Neuronal stem cell (in vitro differentiated cells): ENCODE results near the gene CFAP206.

Experiments used
- DNase-seq: peaks from one replicate; pipeline ENCODE4 v3.0.0-alpha.2; 2013; ENCODE audit warnings: low spot score
- H2AFZ ChIP-seq: one replicate; pipeline ENCODE4 v1.6.1; 2013; ENCODE audit warnings: mild to moderate bottlenecking, low read length, inconsistent platforms
- H2AK5ac ChIP-seq: 2 replicates; pipeline ENCODE4 v1.6.1; 2013; ENCODE audit warnings: low read depth, mild to moderate bottlenecking, inconsistent platforms, low read length, moderate library complexity, mixed read lengths
- H2BK120ac ChIP-seq: 2 replicates; pipeline ENCODE4 v1.6.1; 2013; ENCODE audit warnings: low read depth, mild to moderate bottlenecking, inconsistent platforms, low read length, moderate library complexity, mixed read lengths
- H2BK12ac ChIP-seq: one replicate; pipeline ENCODE4 v1.6.1; 2013; ENCODE audit warnings: low read length, inconsistent platforms
- H2BK15ac ChIP-seq: 2 replicates; pipeline ENCODE4 v1.6.1; 2013; ENCODE audit warnings: mild to moderate bottlenecking, low read length, inconsistent platforms, mixed read lengths
- H2BK5ac ChIP-seq: one replicate; pipeline ENCODE4 v1.6.1; 2013; ENCODE audit warnings: inconsistent platforms, mild to moderate bottlenecking, low read length, moderate library complexity
- H3K14ac ChIP-seq: one replicate; pipeline ENCODE4 v1.6.1; 2013; ENCODE audit warnings: low read length, inconsistent platforms
- H3K18ac ChIP-seq: 2 replicates; pipeline ENCODE4 v1.6.1; 2013; ENCODE audit warnings: low read length, inconsistent platforms
- H3K23ac ChIP-seq: 2 replicates; pipeline ENCODE4 v1.6.1; 2013; ENCODE audit warnings: low read depth, mild to moderate bottlenecking, mixed read lengths, low read length, inconsistent platforms; ENCODE audit not compliant: poor library complexity
- H3K27ac ChIP-seq: replicated peaks from 3 replicates; pipeline ENCODE4 v1.5.1; 2013; ENCODE audit warnings: low read length, inconsistent platforms
- H3K27me3 ChIP-seq, 3 experiments: 2 replicates each; pipeline ENCODE4 v1.6.1; 2013; ENCODE audit warnings: low read length in 3 of 3, mild to moderate bottlenecking in 2 of 3, inconsistent platforms in 1 of 3, low read depth in 1 of 3, mixed read lengths in 1 of 3, moderate library complexity in 1 of 3; ENCODE audit not compliant: control insufficient read depth in 3 of 3, insufficient read depth in 3 of 3
- H3K36me3 ChIP-seq, 2 donors: replicated peaks in 1 of 2; 2 replicates each; pipeline ENCODE4 v1.6.1; 2013; ENCODE audit warnings: low read length in 2 of 2; ENCODE audit not compliant: control insufficient read depth in 2 of 2, insufficient read depth in 2 of 2
- H3K4ac ChIP-seq: 2 replicates; pipeline ENCODE4 v1.6.1; 2013; ENCODE audit warnings: inconsistent platforms, mild to moderate bottlenecking, low read length, moderate library complexity
- H3K4me1 ChIP-seq, 2 donors: 1 replicate in 1 of 2; 2 replicates in 1 of 2; pipeline ENCODE4 v1.6.1; 2013; ENCODE audit warnings: low read length in 2 of 2, low read depth in 1 of 2; ENCODE audit not compliant: control insufficient read depth in 2 of 2, insufficient read depth in 1 of 2
- H3K4me2 ChIP-seq: one replicate; pipeline ENCODE4 v1.6.1; 2013; ENCODE audit warnings: mild to moderate bottlenecking, low read length, inconsistent platforms; ENCODE audit not compliant: insufficient read depth, poor library complexity, severe bottlenecking
- H3K4me3 ChIP-seq, 2 donors: 2 replicates each; pipeline ENCODE4 v1.5.1; 2013; ENCODE audit warnings: low read length in 2 of 2, mild to moderate bottlenecking in 2 of 2, inconsistent platforms in 1 of 2, moderate library complexity in 1 of 2
- H3K79me1 ChIP-seq: one replicate; pipeline ENCODE4 v1.6.1; 2013; ENCODE audit warnings: low read depth, mild to moderate bottlenecking, inconsistent platforms, low read length, moderate library complexity
- H3K9ac ChIP-seq: one replicate; pipeline ENCODE4 v1.6.1; 2013; ENCODE audit warnings: mild to moderate bottlenecking, low read depth, low read length, inconsistent platforms; ENCODE audit not compliant: poor library complexity
- H3K9me3 ChIP-seq, 2 donors: replicated peaks in 1 of 2; 2 replicates each; pipeline versions ENCODE3 to v1.6.1; 2013; ENCODE audit warnings: low read length in 2 of 2, mild to moderate bottlenecking in 2 of 2, inconsistent platforms in 1 of 2, low read depth in 1 of 2, mixed read lengths in 1 of 2, moderate library complexity in 1 of 2; ENCODE audit not compliant: control insufficient read depth in 2 of 2, insufficient read depth in 1 of 2
- H4K8ac ChIP-seq: one replicate; pipeline ENCODE4 v1.6.1; 2013; ENCODE audit warnings: low read depth, mild to moderate bottlenecking, inconsistent platforms, low read length, moderate library complexity
- H4K91ac ChIP-seq: one replicate; pipeline ENCODE4 v1.6.1; 2013; ENCODE audit warnings: low read length, low read depth, mild to moderate bottlenecking, inconsistent platforms; ENCODE audit not compliant: poor library complexity
- WGBS, 2 donors: extraction: QIAGEN DNeasy Blood & Tissue Kit; methylation state at CpG; one replicate each; pipeline ENCODE4 v1.1.7; 2013; ENCODE audit warnings: missing lambda C conversion rate in 2 of 2, mixed read lengths in 1 of 2; ENCODE audit not compliant: insufficient read length in 2 of 2, insufficient replicate concordance in 1 of 2; ENCODE audit errors: extremely low coverage in 2 of 2; 5-methylcytosine and 5-hydroxymethylcytosine counted together

Gene CFAP206

DNA sequence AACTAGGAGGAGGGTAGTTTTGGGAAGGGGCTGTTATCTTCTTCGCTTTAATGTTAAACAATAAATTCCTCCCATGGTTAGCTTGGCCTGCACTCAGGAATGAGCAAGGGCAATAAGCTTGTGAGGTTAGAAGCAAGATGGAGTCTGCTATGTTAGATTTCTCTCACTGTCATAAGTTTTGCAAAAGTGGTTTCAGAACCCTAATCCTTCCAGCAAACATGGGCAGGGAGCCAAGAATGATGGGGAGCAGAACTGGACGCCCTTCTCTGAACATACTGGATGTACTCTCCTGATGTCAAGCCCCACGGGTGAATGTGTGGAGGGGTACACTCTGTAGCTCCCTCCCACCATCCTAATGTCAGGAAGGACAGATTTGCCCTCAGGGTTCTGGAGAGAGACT, 40.9 kb upstream of the CFAP206 start:
- Histone ChIP-seq H2BK12ac (no peak overlapping the region), H3K36me3 (peaks cover 0 to 2% of the 10 kb centered on the region in 2 donors), H2BK120ac (no peak overlapping the region), H3K27me3 (no peaks in the 10 kb centered on the region), H2BK15ac (no peak overlapping the region), H2AK5ac (no peak overlapping the region), H3K4me1 (no peaks in the 10 kb centered on the region), H2AFZ (no peak overlapping the region), H2BK5ac (no peak overlapping the region), H4K8ac (no peak overlapping the region), H3K4me2 (no peak overlapping the region), H3K14ac (no peak overlapping the region), H3K23ac (no peak overlapping the region), H4K91ac (no peak overlapping the region), H3K4ac (no peak overlapping the region), H3K79me1 (no peaks in the 10 kb centered on the region), H3K4me3 (no peak overlapping the region), H3K18ac (no peak overlapping the region), H3K27ac (no peak overlapping the region), H3K9me3 (peaks cover 4 to 13% of the 10 kb centered on the region in 2 donors), H3K9ac (no peak overlapping the region)
- no CpG with 5 or more reads among the region's 3 CpGs for WGBS, 2 donors
- DNase-seq: no peak

DNA sequence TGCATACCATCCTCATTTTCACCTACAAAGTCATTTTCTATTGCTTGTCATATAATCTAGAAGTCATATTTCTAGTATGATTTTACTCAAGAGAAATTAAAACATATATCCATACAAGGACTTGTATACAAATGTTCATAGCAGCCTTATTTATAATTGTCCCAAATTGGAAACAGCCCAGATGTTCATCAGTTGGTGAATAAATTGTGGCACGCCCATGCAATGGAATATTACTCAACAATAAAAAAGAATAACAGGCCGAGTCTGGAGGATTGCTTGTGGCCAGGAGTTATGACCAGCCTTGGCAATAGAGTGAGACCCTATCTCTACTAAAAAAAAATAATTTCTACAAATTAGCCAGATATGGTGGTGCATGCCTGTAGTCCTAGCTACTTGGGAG, 34.4 kb upstream of the CFAP206 start:
- Histone ChIP-seq H4K91ac (no peak overlapping the region), H3K27ac (no peak overlapping the region), H3K9me3 (peaks cover 0 to 10% of the 10 kb centered on the region in 2 donors), H3K27me3 (no peaks in the 10 kb centered on the region), H4K8ac (no peak overlapping the region), H2AK5ac (no peak overlapping the region), H3K36me3 (no peaks in the 10 kb centered on the region), H3K4me1 (no peaks in the 10 kb centered on the region), H3K4me3 (no peak overlapping the region), H3K79me1 (no peaks in the 10 kb centered on the region), H2BK15ac (no peak overlapping the region), H2BK5ac (no peak overlapping the region), H3K9ac (no peak overlapping the region), H3K23ac (no peak overlapping the region), H3K18ac (no peak overlapping the region), H3K4ac (no peak overlapping the region), H2AFZ (no peak overlapping the region), H2BK12ac (no peak overlapping the region), H2BK120ac (no peak overlapping the region), H3K4me2 (no peak overlapping the region), H3K14ac (no peak overlapping the region)
- no CpG with 5 or more reads among the region's 2 CpGs for WGBS, 2 donors
- no peak for DNase-seq

- Histone ChIP-seq H2BK5ac (no peak overlapping the region), H3K23ac (no peak overlapping the region), H2BK120ac (no peak overlapping the region), H3K79me1 (no peaks in the 10 kb centered on the region), H3K4me1 (no peaks in the 10 kb centered on the region), H4K91ac (no peak overlapping the region), H3K18ac (no peak overlapping the region), H4K8ac (no peak overlapping the region), H3K27me3 (no peaks in the 10 kb centered on the region), H3K4ac (no peak overlapping the region), H3K4me3 (no peak overlapping the region), H3K14ac (no peak overlapping the region), H3K9ac (no peak overlapping the region), H3K9me3 (peaks cover 0 to 7% of the 10 kb centered on the region in 2 donors), H3K27ac (no peak overlapping the region), H2BK15ac (no peak overlapping the region), H2AFZ (no peak overlapping the region), H2AK5ac (no peak overlapping the region), H2BK12ac (no peak overlapping the region), H3K36me3 (no peaks in the 10 kb centered on the region), H3K4me2 (no peak overlapping the region)
- no peak for DNase-seq
- WGBS, 2 donors: no CpG with 5 or more reads among the region's 2 CpGs
Measured at GRCh38 chr6:87375315-87375714, 32.5 kb upstream of the CFAP206 start.

- Histone ChIP-seq H3K18ac (no peak overlapping the region), H3K79me1 (no peaks in the 10 kb centered on the region), H3K23ac (no peak overlapping the region), H2BK120ac (no peak overlapping the region), H2AK5ac (no peak overlapping the region), H4K8ac (no peak overlapping the region), H3K9ac (no peak overlapping the region), H2BK5ac (no peak overlapping the region), H3K4ac (no peak overlapping the region), H3K4me2 (no peak overlapping the region), H4K91ac (no peak overlapping the region), H2BK12ac (no peak overlapping the region), H3K36me3 (no peaks in the 10 kb centered on the region), H3K27ac (no peak overlapping the region), H3K14ac (no peak overlapping the region), H3K9me3 (peaks cover 0 to 7% of the 10 kb centered on the region in 2 donors), H3K4me3 (no peak overlapping the region), H2BK15ac (no peak overlapping the region), H3K4me1 (no peaks in the 10 kb centered on the region), H3K27me3 (no peaks in the 10 kb centered on the region), H2AFZ (no peak overlapping the region)
- no peak for DNase-seq
- WGBS, 2 donors: no CpG with 5 or more reads among the region's 2 CpGs
Measured at GRCh38 chr6:87376643-87377042, 31.1 kb upstream of the CFAP206 start.
